ENCODE data around the gene C1orf74. TPM values are rescaled to one million over a fixed set of nuclear protein-coding genes. Genes with fewer than 3 reads are reported as not detected.

The C1orf74 gene
- total RNA-seq, 1 experiment from 2014 or later = 5.7 TPM

GRCh38 chr1:209755926-209756614 is 28.3 kb downstream of the C1orf74 start, which contains the start of gene TRAF3IP3:
Gene TRAF3IP3 (plus strand): TSS chr1:209756053. CDS start chr1:209760040, 3,987 bp downstream.
- Histone ChIP-seq H3K9me2 (replicated peaks; ENCODE audit: low read length) (no peaks in the 10 kb centered on the region), H2AFZ (ENCODE audit: low read length) (no peak within 1 kb of the TSS), H3K4me2 (ENCODE audit: low read length) (no peak within 1 kb of the TSS), H3K79me2 (ENCODE audit: low read length) (no peaks in the 10 kb centered on the region), H3K4me1 (ENCODE audit: insufficient read depth, low read length) (no peaks in the 10 kb centered on the region), H4K20me1 (ENCODE audit: low read length) (no peaks in the 10 kb centered on the region), H3K27me3 (ENCODE audit: low read length) (no peaks in the 10 kb centered on the region), H3K27ac (ENCODE audit: low read length) (no peak within 1 kb of the TSS), H3K9ac (ENCODE audit: low read length) (no peak within 1 kb of the TSS), H3F3A (ENCODE audit: low read length, unreplicated experiment) (no peaks in the 10 kb centered on the region), H3K4me3 (ENCODE audit: low read length) (no peak within 1 kb of the TSS), H3K9me3 (ENCODE audit: low read length) (no peaks in the 10 kb centered on the region), H3K36me3 (ENCODE audit: low read depth, low read length) (no peaks in the 10 kb centered on the region)
- ChIA-PET POLR2A (ENCODE audit: unreplicated experiment) (no interaction called here), CTCF (no interaction called here)
- TF ChIP-seq CTCF (conservative IDR thresholded peaks at IDR 0.05; ENCODE audit: low read depth, low read length) (no peak), EZH2phosphoT487 (IDR thresholded peaks at IDR 0.05; ENCODE audit: borderline replicate concordance, low read length) (no peak)
- ATAC-seq = no peak
- no TSS peak for BruUV-seq (replicated peaks)
- DNase-seq = no peak
- intact Hi-C loops (cut with micrococcal nuclease) = no loop called here

GRCh38 chr1:209755256-209755655 is 29.1 kb downstream of the C1orf74 start:
- H3K4me2 ChIP-seq (ENCODE audit: low read length) = no peak overlapping the region
- CTCF ChIA-PET = no interaction called here

More at GRCh38 chr1:209755256-209755655, 29.1 kb downstream of the C1orf74 start:
- no peaks in the 10 kb centered on the region for H3K79me2 ChIP-seq (ENCODE audit: low read length)
- no peaks in the 10 kb centered on the region for H4K20me1 ChIP-seq (ENCODE audit: low read length)
- no peaks in the 10 kb centered on the region for H3K27me3 ChIP-seq (ENCODE audit: low read length)
- intact Hi-C loops (cut with micrococcal nuclease) = no loop called here
- no peaks in the 10 kb centered on the region for H3F3A ChIP-seq (ENCODE audit: low read length, unreplicated experiment)
- DNase-seq (no peak), ATAC-seq (no peak)
- H3K36me3 ChIP-seq (ENCODE audit: low read depth, low read length) = no peaks in the 10 kb centered on the region
- no peak overlapping the region for H3K9ac ChIP-seq (ENCODE audit: low read length)
- no peak overlapping the region for H3K27ac ChIP-seq (ENCODE audit: low read length)
- no peak for TF ChIP-seq EZH2phosphoT487 (IDR thresholded peaks at IDR 0.05; ENCODE audit: borderline replicate concordance, low read length)
- TF ChIP-seq CTCF (conservative IDR thresholded peaks at IDR 0.05; ENCODE audit: low read depth, low read length) = no peak
- no peaks in the 10 kb centered on the region for H3K9me3 ChIP-seq (ENCODE audit: low read length)
- no peaks in the 10 kb centered on the region for H3K9me2 ChIP-seq (replicated peaks; ENCODE audit: low read length)
- POLR2A ChIA-PET (ENCODE audit: unreplicated experiment) = no interaction called here
- BruUV-seq (replicated peaks) = no TSS peak
- no peak overlapping the region for H2AFZ ChIP-seq (ENCODE audit: low read length)
- H3K4me3 ChIP-seq (ENCODE audit: low read length) = no peak overlapping the region
- no peaks in the 10 kb centered on the region for H3K4me1 ChIP-seq (ENCODE audit: insufficient read depth, low read length)

Measured in PC-3 (cell line).